Measurements from ENCODE around the gene SLC25A23. TPM values are rescaled to one million over a fixed set of nuclear protein-coding genes. Genes with fewer than 3 reads are reported as not detected.
A peak's percentile ranks its signal among the peaks of the same experiment; 100 is the strongest.

The SLC25A23 gene
- total RNA-seq, 4 donors from 2014 or later = 13.8 to 69.1 (median 36.5) TPM

- intact Hi-C loops (cut with DNase I; ENCODE audit: low total_unique reads) = no loop called here
- no peaks in the 10 kb centered on the region for H3K9me3 ChIP-seq
- H3K4me3 ChIP-seq = no peak overlapping the region
- DNase-seq = no peak
- peaks cover 0 to 14% of the 10 kb centered on the region in 2 donors for H3K4me1 ChIP-seq
- no peak overlapping the region for H3K27ac ChIP-seq
- peaks cover 4 to 22% of the 10 kb centered on the region in 2 donors for H3K27me3 ChIP-seq
- H3K36me3 ChIP-seq = no peaks in the 10 kb centered on the region
- no peak for TF ChIP-seq CTCF (IDR thresholded peaks at IDR 0.05)
Observed at GRCh38 chr19:6479836-6480398, 20.3 kb upstream of the SLC25A23 start.

- no peak for DNase-seq
- H3K36me3 ChIP-seq = no peaks in the 10 kb centered on the region
- H3K9me3 ChIP-seq = no peaks in the 10 kb centered on the region
- H3K27ac ChIP-seq = no peak overlapping the region
- TF ChIP-seq POLR2A (IDR thresholded peaks at IDR 0.05) (no peak), CTCF (IDR thresholded peaks at IDR 0.05) (no peak)
- intact Hi-C loops (cut with DNase I; ENCODE audit: low total_unique reads) = no loop called here
- no peak overlapping the region for H3K4me3 ChIP-seq
- peaks cover 0 to 14% of the 10 kb centered on the region in 2 donors for H3K4me1 ChIP-seq
- H3K27me3 ChIP-seq = peaks cover 4 to 22% of the 10 kb centered on the region in 2 donors
Observed at GRCh38 chr19:6478815-6479214, 19.2 kb upstream of the SLC25A23 start.

DNA sequence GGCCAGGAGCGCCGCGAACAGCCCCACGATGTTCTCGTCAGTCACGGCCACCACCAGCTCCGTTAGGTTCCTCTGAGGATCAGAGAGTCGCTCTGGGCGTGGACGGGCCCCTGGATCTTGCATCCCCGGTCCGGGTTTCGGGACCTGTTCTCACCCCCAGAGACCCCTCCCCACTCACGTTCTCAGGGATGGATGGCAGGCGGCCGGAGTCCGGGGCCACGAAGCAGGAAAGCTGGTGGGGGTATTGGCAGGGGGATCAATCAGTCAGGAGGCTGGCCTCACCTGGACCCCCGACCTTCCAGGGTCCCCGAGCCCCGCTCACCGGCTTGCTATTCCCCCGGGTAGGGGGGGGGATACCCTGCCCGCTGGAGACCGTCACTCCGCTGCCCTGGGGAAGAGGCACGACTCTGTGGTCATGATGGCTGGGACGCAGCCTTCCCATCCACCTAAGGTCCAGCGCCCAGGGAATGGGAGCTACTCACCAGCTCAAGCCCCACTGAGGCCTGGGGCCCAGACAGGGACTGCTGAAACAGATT, 17.4 kb upstream of the SLC25A23 start:
- Histone ChIP-seq H3K9me3 (no peaks in the 10 kb centered on the region), H3K27me3 (peaks cover 4 to 22% of the 10 kb centered on the region in 2 donors), H3K27ac (no peak overlapping the region), H3K4me1 (peaks cover 0 to 14% of the 10 kb centered on the region in 2 donors), H3K36me3 (no peaks in the 10 kb centered on the region), H3K4me3 (no peak overlapping the region)
- intact Hi-C loops (cut with DNase I; ENCODE audit: low total_unique reads) = no loop called here
- no peak for DNase-seq
- TF ChIP-seq POLR2A (IDR thresholded peaks at IDR 0.05) (no peak), CTCF (IDR thresholded peaks at IDR 0.05) (no peak)

- peak in 1 of 2 donors; percentile 31 for DNase-seq
- H3K4me1 ChIP-seq = peaks cover 0 to 14% of the 10 kb centered on the region in 2 donors
- TF ChIP-seq CTCF (IDR thresholded peaks at IDR 0.05) = no peak
- no peak for TF ChIP-seq POLR2A (IDR thresholded peaks at IDR 0.05)
- H3K27me3 ChIP-seq = peaks cover 4 to 22% of the 10 kb centered on the region in 2 donors
- intact Hi-C loops (cut with DNase I; ENCODE audit: low total_unique reads) = no loop called here
- H3K4me3 ChIP-seq = no peak overlapping the region
- H3K27ac ChIP-seq = no peak overlapping the region
- no peaks in the 10 kb centered on the region for H3K9me3 ChIP-seq
- H3K36me3 ChIP-seq = no peaks in the 10 kb centered on the region
Observed at GRCh38 chr19:6476155-6476895, 16.7 kb upstream of the SLC25A23 start.

Data from uterus (tissue), 4 donors.